ENCODE results near the gene CASP3.

The CASP3 gene

DNA sequence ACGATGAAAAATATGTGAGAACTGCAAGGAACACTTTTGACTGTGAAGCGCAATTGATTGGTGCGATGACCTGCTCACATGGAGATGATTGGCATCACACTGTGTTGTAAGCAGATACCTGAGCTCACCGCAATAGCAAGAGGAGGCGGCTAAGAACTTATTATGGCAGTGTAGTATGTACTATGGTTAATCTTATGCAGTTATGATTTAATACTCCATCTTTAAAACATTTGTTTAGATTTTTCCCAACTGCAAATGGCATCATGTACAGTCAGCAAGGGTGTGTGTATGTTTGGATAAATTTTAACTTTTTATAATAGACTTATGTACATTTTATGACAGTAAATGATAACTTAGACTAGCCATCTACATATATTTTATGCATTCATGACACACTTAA is 25.8 kb upstream of the CASP3 start:
- peaks cover 0 to 8% (median under 1%) of the 10 kb centered on the region in 4 experiments for H3K4me1 ChIP-seq (ENCODE audit: control extremely low read depth in 1 of 4, control insufficient read depth in 4 of 4, insufficient read depth in 4 of 4, low read length in 3 of 4)
- CTCF ChIA-PET, result no interaction called here
- POLR2A ChIA-PET, result no interaction called here
- no peaks in the 10 kb centered on the region for H3K27me3 ChIP-seq (replicated peaks in 2 of 5; ENCODE audit: control insufficient read depth in 4 of 5, insufficient read depth in 5 of 5, low read length in 4 of 5)
- DNase-seq, result no peak
- H3K4me3 ChIP-seq (ENCODE audit: control insufficient read depth in 1 of 7, extremely low read depth in 1 of 7, insufficient read depth in 4 of 7, low read depth in 2 of 7, low read length in 6 of 7), result no peak overlapping the region
- no peak overlapping the region for H3K27ac ChIP-seq (ENCODE audit: insufficient read depth in 1 of 2, low read depth in 1 of 2, low read length in 2 of 2, poor library complexity in 1 of 2, severe bottlenecking in 2 of 2)
- WGBS (ENCODE audit: insufficient coverage), result 100% methylated on average over 3 of the region's 5 CpGs
- H3K9me3 ChIP-seq (ENCODE audit: control extremely low read depth in 1 of 5, control insufficient read depth in 4 of 5, insufficient read depth in 2 of 5, low read depth in 1 of 5, low read length in 4 of 5), result peaks cover 0 to 4% (median 0%) of the 10 kb centered on the region in 5 experiments
- peaks cover 3 to 32% (median 23%) of the 10 kb centered on the region in 4 experiments for H3K36me3 ChIP-seq (ENCODE audit: control insufficient read depth in 4 of 4, insufficient read depth in 4 of 4, low read length in 3 of 4)

- Histone ChIP-seq H3K9me3 (ENCODE audit: control extremely low read depth in 1 of 5, control insufficient read depth in 4 of 5, insufficient read depth in 2 of 5, low read depth in 1 of 5, low read length in 4 of 5) (no peaks in the 10 kb centered on the region), H3K4me1 (ENCODE audit: control extremely low read depth in 1 of 4, control insufficient read depth in 4 of 4, insufficient read depth in 4 of 4, low read length in 3 of 4) (peaks cover 3 to 16% (median 7%) of the 10 kb centered on the region in 4 experiments), H3K36me3 (ENCODE audit: control insufficient read depth in 4 of 4, insufficient read depth in 4 of 4, low read length in 3 of 4) (peaks cover 3 to 42% (median 26%) of the 10 kb centered on the region in 4 experiments), H3K27me3 (replicated peaks in 2 of 5; ENCODE audit: control insufficient read depth in 4 of 5, insufficient read depth in 5 of 5, low read length in 4 of 5) (no peaks in the 10 kb centered on the region), H3K4me3 (ENCODE audit: control insufficient read depth in 1 of 7, extremely low read depth in 1 of 7, insufficient read depth in 4 of 7, low read depth in 2 of 7, low read length in 6 of 7) (no peak overlapping the region), H3K27ac (ENCODE audit: insufficient read depth in 1 of 2, low read depth in 1 of 2, low read length in 2 of 2, poor library complexity in 1 of 2, severe bottlenecking in 2 of 2) (no peak overlapping the region)
- WGBS (ENCODE audit: insufficient coverage), result 100% methylated on average over 1 of the region's 4 CpGs
- ChIA-PET CTCF (no interaction called here), POLR2A (no interaction called here)
- no peak for DNase-seq
These were observed 24.8 kb upstream of the CASP3 start for GRCh38 chr4:184674011-184674410.

GRCh38 chr4:184672741-184673140 is 23.5 kb upstream of the CASP3 start:
- H3K27me3 ChIP-seq (replicated peaks in 2 of 5; ENCODE audit: control insufficient read depth in 4 of 5, insufficient read depth in 5 of 5, low read length in 4 of 5), result no peaks in the 10 kb centered on the region
- H3K36me3 ChIP-seq (ENCODE audit: control insufficient read depth in 4 of 4, insufficient read depth in 4 of 4, low read length in 3 of 4), result peaks cover 3 to 51% (median 29%) of the 10 kb centered on the region in 4 experiments
- no peak overlapping the region for H3K27ac ChIP-seq (ENCODE audit: insufficient read depth in 1 of 2, low read depth in 1 of 2, low read length in 2 of 2, poor library complexity in 1 of 2, severe bottlenecking in 2 of 2)
- no peaks in the 10 kb centered on the region for H3K9me3 ChIP-seq (ENCODE audit: control extremely low read depth in 1 of 5, control insufficient read depth in 4 of 5, insufficient read depth in 2 of 5, low read depth in 1 of 5, low read length in 4 of 5)
- H3K4me3 ChIP-seq (ENCODE audit: control insufficient read depth in 1 of 7, extremely low read depth in 1 of 7, insufficient read depth in 4 of 7, low read depth in 2 of 7, low read length in 6 of 7), result no peak overlapping the region
- peaks cover 8 to 28% (median 17%) of the 10 kb centered on the region in 4 experiments for H3K4me1 ChIP-seq (ENCODE audit: control extremely low read depth in 1 of 4, control insufficient read depth in 4 of 4, insufficient read depth in 4 of 4, low read length in 3 of 4)
- 96% methylated on average over 6 of the region's 6 CpGs for WGBS (ENCODE audit: insufficient coverage)
- no peak for DNase-seq
- ChIA-PET CTCF (interaction anchor here (1.2 kb wide), 1 partner anchor 10 kb away, joined by 3 read pairs; no protein-coding TSS in a partner anchor), POLR2A (no interaction called here)

DNA sequence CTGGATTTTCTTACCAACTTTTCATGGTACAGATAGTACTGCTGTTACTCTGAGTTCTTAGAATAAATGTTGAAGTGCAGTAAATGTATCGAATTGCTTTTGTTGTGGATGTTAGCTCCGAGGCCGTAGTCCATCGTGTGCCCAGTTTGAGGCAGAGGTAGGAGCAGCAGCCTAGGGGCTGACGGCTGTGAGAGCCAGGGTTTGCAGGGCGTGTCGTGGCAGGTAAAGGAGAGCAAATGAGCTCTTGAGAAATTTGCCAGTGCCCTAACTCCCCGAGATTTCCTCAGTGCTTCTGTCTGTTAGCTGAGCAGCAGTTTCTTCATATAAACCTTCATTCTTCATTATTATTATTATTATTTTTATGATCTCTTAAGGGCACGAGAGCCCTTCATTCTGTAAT is 21.9 kb upstream of the CASP3 start:
- POLR2A ChIA-PET, result no interaction called here
- no peak for DNase-seq
- WGBS (ENCODE audit: insufficient coverage), result 98% methylated on average over 5 of the region's 9 CpGs
- H3K4me3 ChIP-seq (ENCODE audit: control insufficient read depth in 1 of 7, extremely low read depth in 1 of 7, insufficient read depth in 4 of 7, low read depth in 2 of 7, low read length in 6 of 7), result no peak overlapping the region
- H3K9me3 ChIP-seq (ENCODE audit: control extremely low read depth in 1 of 5, control insufficient read depth in 4 of 5, insufficient read depth in 2 of 5, low read depth in 1 of 5, low read length in 4 of 5), result no peaks in the 10 kb centered on the region
- CTCF ChIA-PET, result no interaction called here
- peaks cover 8 to 27% (median 17%) of the 10 kb centered on the region in 4 experiments for H3K4me1 ChIP-seq (ENCODE audit: control extremely low read depth in 1 of 4, control insufficient read depth in 4 of 4, insufficient read depth in 4 of 4, low read length in 3 of 4)
- peaks cover 8 to 59% (median 36%) of the 10 kb centered on the region in 4 experiments for H3K36me3 ChIP-seq (ENCODE audit: control insufficient read depth in 4 of 4, insufficient read depth in 4 of 4, low read length in 3 of 4)
- H3K27me3 ChIP-seq (replicated peaks in 2 of 5; ENCODE audit: control insufficient read depth in 4 of 5, insufficient read depth in 5 of 5, low read length in 4 of 5), result no peaks in the 10 kb centered on the region
- no peak overlapping the region for H3K27ac ChIP-seq (ENCODE audit: insufficient read depth in 1 of 2, low read depth in 1 of 2, low read length in 2 of 2, poor library complexity in 1 of 2, severe bottlenecking in 2 of 2)

GRCh38 chr4:184669251-184669650 is 20.0 kb upstream of the CASP3 start:
- Histone ChIP-seq H3K36me3 (ENCODE audit: control insufficient read depth in 4 of 4, insufficient read depth in 4 of 4, low read length in 3 of 4) (peaks cover 8 to 57% (median 36%) of the 10 kb centered on the region in 4 experiments), H3K27me3 (replicated peaks in 2 of 5; ENCODE audit: control insufficient read depth in 4 of 5, insufficient read depth in 5 of 5, low read length in 4 of 5) (no peaks in the 10 kb centered on the region), H3K4me3 (ENCODE audit: control insufficient read depth in 1 of 7, extremely low read depth in 1 of 7, insufficient read depth in 4 of 7, low read depth in 2 of 7, low read length in 6 of 7) (no peak overlapping the region), H3K4me1 (ENCODE audit: control extremely low read depth in 1 of 4, control insufficient read depth in 4 of 4, insufficient read depth in 4 of 4, low read length in 3 of 4) (peaks cover 8 to 34% (median 17%) of the 10 kb centered on the region in 4 experiments), H3K27ac (ENCODE audit: insufficient read depth in 1 of 2, low read depth in 1 of 2, low read length in 2 of 2, poor library complexity in 1 of 2, severe bottlenecking in 2 of 2) (peak overlapping the region; percentile 9 to 20), H3K9me3 (ENCODE audit: control extremely low read depth in 1 of 5, control insufficient read depth in 4 of 5, insufficient read depth in 2 of 5, low read depth in 1 of 5, low read length in 4 of 5) (no peaks in the 10 kb centered on the region)
- ChIA-PET POLR2A (interaction anchor here (1.3 kb wide), 1 partner anchor 15 kb away, joined by 3 read pairs; no protein-coding TSS in a partner anchor), CTCF (interaction anchor here (1.0 to 2.0 kb wide), 5 partner anchors 8 to 24 kb away, joined by 3 to 7 read pairs (median 3); no protein-coding TSS in a partner anchor)
- WGBS (ENCODE audit: insufficient coverage), result 94% methylated on average over 7 of the region's 7 CpGs
- no peak for DNase-seq

GRCh38 chr4:184668511-184669114 is 19.4 kb upstream of the CASP3 start:
- Histone ChIP-seq H3K27me3 (replicated peaks in 2 of 5; ENCODE audit: control insufficient read depth in 4 of 5, insufficient read depth in 5 of 5, low read length in 4 of 5) (no peaks in the 10 kb centered on the region), H3K36me3 (ENCODE audit: control insufficient read depth in 4 of 4, insufficient read depth in 4 of 4, low read length in 3 of 4) (peaks cover 6 to 53% (median 33%) of the 10 kb centered on the region in 4 experiments), H3K27ac (ENCODE audit: insufficient read depth in 1 of 2, low read depth in 1 of 2, low read length in 2 of 2, poor library complexity in 1 of 2, severe bottlenecking in 2 of 2) (peak overlapping the region; percentile 15 to 44), H3K4me1 (ENCODE audit: control extremely low read depth in 1 of 4, control insufficient read depth in 4 of 4, insufficient read depth in 4 of 4, low read length in 3 of 4) (peaks cover 8 to 34% (median 16%) of the 10 kb centered on the region in 4 experiments), H3K4me3 (ENCODE audit: control insufficient read depth in 1 of 7, extremely low read depth in 1 of 7, insufficient read depth in 4 of 7, low read depth in 2 of 7, low read length in 6 of 7) (peak overlapping the region in 1 of 7 experiments; percentile 2), H3K9me3 (ENCODE audit: control extremely low read depth in 1 of 5, control insufficient read depth in 4 of 5, insufficient read depth in 2 of 5, low read depth in 1 of 5, low read length in 4 of 5) (no peaks in the 10 kb centered on the region)
- 67% methylated on average over 7 of the region's 9 CpGs for WGBS (ENCODE audit: insufficient coverage)
- ChIA-PET POLR2A (interaction anchor here (1.3 kb wide), 1 partner anchor 15 kb away, joined by 3 read pairs; no protein-coding TSS in a partner anchor), CTCF (interaction anchor here (0.6 to 2.0 kb wide), 8 partner anchors 9 to 27 kb away, joined by 3 to 7 read pairs (median 3); no protein-coding TSS in a partner anchor)
- DNase-seq, result peak; percentile 23 to 88 (median 82)

GRCh38 chr4:184668096-184668495 is 18.8 kb upstream of the CASP3 start:
- ChIA-PET POLR2A (interaction anchor here (1.3 kb wide), 1 partner anchor 16 kb away, joined by 3 read pairs; no protein-coding TSS in a partner anchor), CTCF (interaction anchor here (0.6 to 2.0 kb wide), 6 partner anchors 10 to 27 kb away, joined by 3 to 7 read pairs (median 4); no protein-coding TSS in a partner anchor)
- Histone ChIP-seq H3K27ac (ENCODE audit: insufficient read depth in 1 of 2, low read depth in 1 of 2, low read length in 2 of 2, poor library complexity in 1 of 2, severe bottlenecking in 2 of 2) (peak overlapping the region; percentile 8 to 15), H3K4me1 (ENCODE audit: control extremely low read depth in 1 of 4, control insufficient read depth in 4 of 4, insufficient read depth in 4 of 4, low read length in 3 of 4) (peaks cover 8 to 34% (median 16%) of the 10 kb centered on the region in 4 experiments), H3K9me3 (ENCODE audit: control extremely low read depth in 1 of 5, control insufficient read depth in 4 of 5, insufficient read depth in 2 of 5, low read depth in 1 of 5, low read length in 4 of 5) (no peaks in the 10 kb centered on the region), H3K27me3 (replicated peaks in 2 of 5; ENCODE audit: control insufficient read depth in 4 of 5, insufficient read depth in 5 of 5, low read length in 4 of 5) (no peaks in the 10 kb centered on the region), H3K4me3 (ENCODE audit: control insufficient read depth in 1 of 7, extremely low read depth in 1 of 7, insufficient read depth in 4 of 7, low read depth in 2 of 7, low read length in 6 of 7) (peak overlapping the region in 1 of 7 experiments; percentile 2), H3K36me3 (ENCODE audit: control insufficient read depth in 4 of 4, insufficient read depth in 4 of 4, low read length in 3 of 4) (peaks cover 5 to 51% (median 33%) of the 10 kb centered on the region in 4 experiments)
- 97% methylated on average over 7 of the region's 9 CpGs for WGBS (ENCODE audit: insufficient coverage)
- no peak for DNase-seq
